HG03342 (cell line): ENCODE measurements around the gene MYT1.
"Not testable (repeated sequence)": the region's sequence is repeated elsewhere in the genome, so short reads cannot be mapped to it uniquely, and the experiment has no call there.

Source experiments
- ATAC-seq: cut with Tn5 transposase; IDR thresholded peaks from one replicate; pipeline ENCODE4 v1.9.1; 2021; ENCODE audit warnings: mild to moderate bottlenecking, moderate library complexity; ENCODE audit not compliant: unreplicated experiment

Gene MYT1

GRCh38 chr20:64228086-64228653, 63.9 kb downstream of the MYT1 start:
- no peak for ATAC-seq

- ATAC-seq = no peak
Measured at GRCh38 chr20:64228751-64229506, 64.7 kb downstream of the MYT1 start.

- ATAC-seq = no peak
Measured at GRCh38 chr20:64229507-64230061, 65.3 kb downstream of the MYT1 start.

- ATAC-seq = no peak
Measured at GRCh38 chr20:64230461-64231145, 66.4 kb downstream of the MYT1 start.

GRCh38 chr20:64231621-64232550, 67.6 kb downstream of the MYT1 start:
- no peak for ATAC-seq

- no peak for ATAC-seq
Measured at GRCh38 chr20:64232794-64233193, 68.5 kb downstream of the MYT1 start.

GRCh38 chr20:64233725-64234124, 69.5 kb downstream of the MYT1 start:
- no peak for ATAC-seq

GRCh38 chr20:64234291-64234791, 70.1 kb downstream of the MYT1 start:
- ATAC-seq = no peak

- not testable (repeated sequence) for ATAC-seq
Measured at GRCh38 chr20:64234921-64235565, 70.8 kb downstream of the MYT1 start.

- ATAC-seq = no peak
Measured at GRCh38 chr20:64236137-64237088, 72.2 kb downstream of the MYT1 start.

- no peak for ATAC-seq
Measured at GRCh38 chr20:64237316-64237715, 73.1 kb downstream of the MYT1 start.

GRCh38 chr20:64238115-64238825, 74.0 kb downstream of the MYT1 start:
- ATAC-seq = no peak

- ATAC-seq = no peak
Measured at GRCh38 chr20:64238851-64239387, 74.7 kb downstream of the MYT1 start.

- no peak for ATAC-seq
Measured at GRCh38 chr20:64239449-64240242, 75.4 kb downstream of the MYT1 start.

- no peak for ATAC-seq
Measured at GRCh38 chr20:64240243-64241015, 76.2 kb downstream of the MYT1 start.

- ATAC-seq = no peak
Measured at GRCh38 chr20:64241061-64241460, 76.8 kb downstream of the MYT1 start.
